K562 (cell line): ENCODE data around the gene TFDP1. TPM values are rescaled to one million over a fixed set of nuclear protein-coding genes. Genes with fewer than 3 reads are reported as not detected.

ENCODE experiments used
- ATAC-seq: fragments of 200-7000 bp; cut with Tn5 transposase; 3 replicates; pipeline ENCODE4 v1.9.1; 2020; ENCODE audit warnings: moderate library complexity
- BruUV-seq: library from RNA; stranded (reverse); fragments of 400-500 nt; replicated peaks from 2 replicates; lab custom pipeline; 2021; lab: Mats Ljungman, UMichigan
- CTCF ChIA-PET: fragments of 300-600 bp; formaldehyde crosslinking; extraction: SDS; loops from one replicate; lab custom pipeline; 2021; ENCODE audit warnings: low intra/inter-chr PET ratio; lab: Yijun Ruan, JAX
- POLR2A ChIA-PET: fragments of 300-600, 350-650 bp; sonication (Branson Sonifier 250); formaldehyde crosslinking; extraction: SDS; loops from one replicate; lab custom pipeline; 2021; ENCODE audit warnings: antibody characterized with exemption, inconsistent platforms; lab: Yijun Ruan, JAX
- DNase-seq, 4 experiments: peaks; one replicate each; pipeline versions ENCODE4 v3.0.0 to v3.0.0-alpha.2; 2011 to 2018; ENCODE audit warnings: low spot score in 3 of 4, mixed read lengths in 3 of 4; ENCODE audit errors: extremely low read depth in 1 of 4
- FAIRE-seq: peaks from 2 replicates; lab custom pipeline; 2011; peaks lifted over from hg19 to GRCh38; lab: Jason Lieb, UNC
- H2AFZ ChIP-seq: 2 replicates; pipeline ENCODE4 v1.6.0; 2011; ENCODE audit warnings: low read depth, low read length, control low read depth, inconsistent platforms
- H3K27ac ChIP-seq: fragments of 200-600 bp; 3 replicates; pipeline ENCODE4 v1.8.0; 2011; ENCODE audit warnings: low read depth, mild to moderate bottlenecking, control low read depth, inconsistent platforms, low read length, moderate library complexity, mixed read lengths; ENCODE audit errors: extremely low read depth
- H3K27me3 ChIP-seq, 2 experiments: fragments of 300-600 bp in 1 of 2; 2 replicates in 1 of 2; 3 replicates in 1 of 2; pipeline versions ENCODE4 v1.6.0 to v1.8.0; 2011; ENCODE audit warnings: inconsistent platforms in 2 of 2, low read length in 2 of 2, mild to moderate bottlenecking in 1 of 2, mixed read lengths in 1 of 2, moderate library complexity in 1 of 2; ENCODE audit not compliant: control insufficient read depth in 2 of 2, insufficient read depth in 2 of 2
- H3K36me3 ChIP-seq: fragments of 300-600 bp; 3 replicates; pipeline ENCODE4 v1.8.0; 2011; ENCODE audit warnings: mild to moderate bottlenecking, low read length, inconsistent platforms; ENCODE audit not compliant: control insufficient read depth, insufficient read depth
- H3K4me1 ChIP-seq, 2 experiments: fragments of 200-600 bp in 1 of 2; replicated peaks in 1 of 2; 2 replicates in 1 of 2; 3 replicates in 1 of 2; pipeline versions ENCODE4 v1.5.1 to v1.8.0; 2011; ENCODE audit warnings: inconsistent platforms in 2 of 2, low read length in 2 of 2, mild to moderate bottlenecking in 1 of 2, mixed read lengths in 1 of 2, moderate library complexity in 1 of 2; ENCODE audit not compliant: control insufficient read depth in 2 of 2, insufficient read depth in 2 of 2
- H3K4me2 ChIP-seq: 2 replicates; pipeline ENCODE4 v1.6.1; 2011; ENCODE audit warnings: low read length, control low read depth, inconsistent platforms, mixed read lengths; ENCODE audit not compliant: insufficient read depth
- H3K4me3 ChIP-seq: fragments of 200-600 bp; sonication (generic), shearing (Covaris generic); 2 replicates; pipeline ENCODE4 v1.5.1; 2016; ENCODE audit warnings: control low read depth, inconsistent platforms
- H3K79me2 ChIP-seq: fragments of 200-600 bp; 3 replicates; pipeline ENCODE4 v1.8.0; 2011; ENCODE audit warnings: low read length, inconsistent platforms; ENCODE audit not compliant: control insufficient read depth, insufficient read depth
- H3K9ac ChIP-seq, 2 experiments: 2 replicates each; pipeline versions ENCODE4 v1.6.0 to v1.6.1; 2011; ENCODE audit warnings: low read depth in 2 of 2, low read length in 2 of 2, control low read depth in 1 of 2, inconsistent platforms in 1 of 2, mild to moderate bottlenecking in 1 of 2, mixed read lengths in 1 of 2; ENCODE audit not compliant: insufficient read depth in 1 of 2
- H3K9me1 ChIP-seq: one replicate; pipeline ENCODE4 v1.6.0; 2011; ENCODE audit warnings: inconsistent platforms, mild to moderate bottlenecking, low read length, moderate library complexity; ENCODE audit not compliant: control insufficient read depth, insufficient read depth
- H3K9me3 ChIP-seq: replicated peaks from 2 replicates; pipeline ENCODE4 v1.5.1; 2011; ENCODE audit warnings: low read depth, low read length, inconsistent platforms; ENCODE audit not compliant: control insufficient read depth, insufficient read depth
- H4K20me1 ChIP-seq: replicated peaks from 2 replicates; pipeline ENCODE4 v1.6.1; 2011; ENCODE audit warnings: low read length, inconsistent platforms, mixed read lengths; ENCODE audit not compliant: control insufficient read depth, insufficient read depth
- CBFB ChIP-seq: sonication (generic); formaldehyde crosslinking; IDR thresholded peaks from 2 replicates; pipeline ENCODE4 v1.4.0; 2020; ENCODE audit warnings: mild to moderate bottlenecking, missing genetic modification reagents
- CHCHD3 ChIP-seq: fragments of 250-450 bp; sonication (Bioruptor Pico); IDR thresholded peaks from 2 replicates; pipeline ENCODE4 v2.1.2; 2022; ENCODE audit warnings: mild to moderate bottlenecking
- FOXJ3 ChIP-seq: sonication (generic); formaldehyde crosslinking; IDR thresholded peaks from 2 replicates; pipeline ENCODE4 v1.4.0; 2020; ENCODE audit warnings: mild to moderate bottlenecking, missing genetic modification reagents
- JUND ChIP-seq, 2 experiments: IDR thresholded peaks; 2 replicates in 1 of 2; 3 replicates in 1 of 2; pipeline ENCODE4 v1.6.1; 2011; ENCODE audit warnings: borderline replicate concordance in 2 of 2, low read depth in 2 of 2, low read length in 2 of 2, improper control_type of control experiment in 1 of 2, missing biosample characterization in 1 of 2, missing genetic modification characterization in 1 of 2, missing genetic modification reagents in 1 of 2
- MYNN ChIP-seq, 2 experiments: sonication (generic); formaldehyde crosslinking in 1 of 2; IDR thresholded peaks; 2 replicates each; pipeline versions ENCODE4 v1.5.0 to v1.6.1; 2016 to 2020; ENCODE audit warnings: antibody characterized with exemption in 1 of 2, missing genetic modification reagents in 1 of 2
- NRF1 ChIP-seq, 2 experiments: fragments of 450-650 bp; IDR thresholded peaks in 1 of 2; conservative IDR thresholded peaks in 1 of 2; 2 replicates each; pipeline ENCODE4 v1.6.1; 2014; ENCODE audit warnings: mild to moderate bottlenecking in 2 of 2
- USF2 ChIP-seq: sonication (generic); formaldehyde crosslinking; IDR thresholded peaks from 2 replicates; pipeline ENCODE4 v1.5.0; 2020; ENCODE audit warnings: missing genetic modification reagents
- ZNF592 ChIP-seq: fragments of 450-650 bp; IDR thresholded peaks from 2 replicates; pipeline ENCODE4 v1.6.1; 2017; ENCODE audit warnings: antibody characterized with exemption, mild to moderate bottlenecking
- ZSCAN29 ChIP-seq: fragments of 450-650 bp; IDR thresholded peaks from 2 replicates; pipeline ENCODE4 v1.6.1; 2017
- WGBS: fragments of 100-300 bp; shearing (Covaris generic); methylation state at CpG from one replicate; pipeline ENCODE4 v1.1.6; 2016; ENCODE audit warnings: low coverage, mixed read lengths; ENCODE audit not compliant: insufficient coverage; ENCODE audit errors: missing lambda C conversion rate; 5-methylcytosine and 5-hydroxymethylcytosine counted together
- in situ Hi-C: fragments of 300-500 bp; cut with MboI; formaldehyde crosslinking; loops from 4 replicates; pipeline ENCODE4 v1.15.0; 2018; ENCODE audit warnings: inconsistent platforms, mixed read lengths
- intact Hi-C: fragments of 100-400 bp; cut with micrococcal nuclease; formaldehyde crosslinking; loops from 2 replicates; pipeline ENCODE4 v1.14.2; 2022
- polyA plus RNA-seq, 8 experiments: library from polyadenylated mRNA; depleted of rRNA in 4 of 8; stranded (reverse) in 5 of 8; unstranded in 3 of 8; fragments of >200 nt; fragmentation: Nextera tagmentation in 2 of 8; fragmentation: Illumina TruSeq in 1 of 8; extraction: Ambion mirVana in 2 of 8; extraction: Trizol in 1 of 8; gene quantifications; 2 replicates each; pipeline versions ENCODE4 v1.2.1 to v1.2.3, GENCODE V29; 2011 to 2014; ENCODE audit warnings: inconsistent platforms in 1 of 8, missing spikeins in 1 of 8
- total RNA-seq, 7 experiments: library from RNA; depleted of rRNA in 6 of 7; stranded (reverse); fragments of >200 nt in 6 of 7; fragmentation: Illumina TruSeq in 2 of 7; extraction: Trizol in 2 of 7; gene quantifications; 2 replicates each; pipeline versions ENCODE4 v1.2.1 to v1.2.3, GENCODE V29; 2011 to 2021; ENCODE audit warnings: low replicate concordance in 1 of 7

Gene TFDP1
- total and polyA plus RNA-seq, 9 of the 15 experiments (the other 6 are each of a cell fraction or from before 2014, with no cell fraction given), result 33.8 to 145 (median 69.1) TPM

- peaks cover 5% of the 10 kb centered on the region for H3K9me3 ChIP-seq
- BruUV-seq, result no TSS peak
- no peak overlapping the region for H3K4me2 ChIP-seq
- no peak overlapping the region for H3K4me3 ChIP-seq
- H2AFZ ChIP-seq, result no peak overlapping the region
- DNase-seq, result no peak
- no peaks in the 10 kb centered on the region for H3K79me2 ChIP-seq
- no peaks in the 10 kb centered on the region for H3K4me1 ChIP-seq
- in situ Hi-C loops, result no loop called here
- peaks cover 29% of the 10 kb centered on the region for H3K36me3 ChIP-seq
- no peak for FAIRE-seq
- no peaks in the 10 kb centered on the region for H4K20me1 ChIP-seq
- ATAC-seq, result no peak
- 94% methylated on average over 5 of the region's 5 CpGs for WGBS
- H3K27ac ChIP-seq, result no peak overlapping the region
- no peaks in the 10 kb centered on the region for H3K27me3 ChIP-seq
- TF ChIP-seq NRF1 (conservative IDR thresholded peaks at IDR 0.05 in 1 of 2, IDR thresholded peaks at IDR 0.05 in 1 of 2) (no peak), CHCHD3 (CRISPR knock-in tag) (no peak)
- H3K9ac ChIP-seq, result no peak overlapping the region
- intact Hi-C loops, result no loop called here
- no peaks in the 10 kb centered on the region for H3K9me1 ChIP-seq
- ChIA-PET CTCF (no interaction called here), POLR2A (interaction anchor here (1.1 to 1.6 kb wide), 2 partner anchors 17 to 20 kb away, joined by 3 to 4 read pairs; no protein-coding TSS in a partner anchor)
Measured at GRCh38 chr13:113643593-113643992, 59.0 kb downstream of the TFDP1 start.

GRCh38 chr13:113644800-113645199 is 60.2 kb downstream of the TFDP1 start:
- Histone ChIP-seq H3K4me3 (no peak overlapping the region), H3K79me2 (no peaks in the 10 kb centered on the region), H3K36me3 (peaks cover 18% of the 10 kb centered on the region; the same call in 2 of the 3 replicates), H3K9me1 (no peaks in the 10 kb centered on the region), H3K27ac (no peak overlapping the region), H3K4me2 (no peak overlapping the region), H3K9ac (no peak overlapping the region), H3K27me3 (no peaks in the 10 kb centered on the region), H4K20me1 (no peaks in the 10 kb centered on the region), H3K9me3 (peaks cover 5% of the 10 kb centered on the region), H3K4me1 (no peaks in the 10 kb centered on the region), H2AFZ (no peak overlapping the region)
- no peak for DNase-seq
- in situ Hi-C loops, result no loop called here
- ATAC-seq, result no peak
- TF ChIP-seq MYNN (IDR thresholded peaks at IDR 0.05) (no peak), MYNN (CRISPR knock-in tag; IDR thresholded peaks at IDR 0.05) (no peak), USF2 (no peak), ZNF592 (no peak), FOXJ3 (no peak), JUND (IDR thresholded peaks at IDR 0.05; ENCODE audit: borderline replicate concordance, low read depth, low read length) (no peak), JUND (tag; IDR thresholded peaks at IDR 0.05; ENCODE audit: borderline replicate concordance, low read depth, low read length) (no peak), CBFB (CRISPR knock-in tag) (no peak), ZSCAN29 (no peak)
- BruUV-seq, result no TSS peak
- 92% methylated on average over 1 of the region's 1 CpG for WGBS
- POLR2A ChIA-PET, result no interaction called here
- CTCF ChIA-PET, result no interaction called here
- no peak for FAIRE-seq
- intact Hi-C loops, result no loop called here
